Fibroblast of the aortic adventitia (primary cell): Measurements from ENCODE around the gene KLHL26. TPM values are rescaled to one million over a fixed set of nuclear protein-coding genes. Genes with fewer than 3 reads are reported as not detected.

Experiments
- DNase-seq: peaks from one replicate; pipeline ENCODE4 v3.0.0-alpha.2; 2010; ENCODE audit warnings: low read depth
- H3K4me3 ChIP-seq: 2 replicates; pipeline ENCODE4 v1.5.1; 2011; ENCODE audit warnings: low read depth, mild to moderate bottlenecking, control low read depth, low read length, moderate library complexity
- total RNA-seq: library from RNA; depleted of rRNA; stranded (reverse); fragments of >200 nt; gene quantifications from 2 replicates; pipeline ENCODE4 v1.2.3, GENCODE V29; 2012; ENCODE audit warnings: low replicate concordance
- TF ChIP-seq, protein P1 (sequence below): IDR thresholded peaks from 2 replicates; pipeline ENCODE4 v1.5.1; 2011; ENCODE audit warnings: mild to moderate bottlenecking, low read length, control low read depth, inconsistent platforms; ENCODE audit not compliant: insufficient read depth

The KLHL26 gene
- total RNA-seq, 1 donor: 3.9 TPM

DNA sequence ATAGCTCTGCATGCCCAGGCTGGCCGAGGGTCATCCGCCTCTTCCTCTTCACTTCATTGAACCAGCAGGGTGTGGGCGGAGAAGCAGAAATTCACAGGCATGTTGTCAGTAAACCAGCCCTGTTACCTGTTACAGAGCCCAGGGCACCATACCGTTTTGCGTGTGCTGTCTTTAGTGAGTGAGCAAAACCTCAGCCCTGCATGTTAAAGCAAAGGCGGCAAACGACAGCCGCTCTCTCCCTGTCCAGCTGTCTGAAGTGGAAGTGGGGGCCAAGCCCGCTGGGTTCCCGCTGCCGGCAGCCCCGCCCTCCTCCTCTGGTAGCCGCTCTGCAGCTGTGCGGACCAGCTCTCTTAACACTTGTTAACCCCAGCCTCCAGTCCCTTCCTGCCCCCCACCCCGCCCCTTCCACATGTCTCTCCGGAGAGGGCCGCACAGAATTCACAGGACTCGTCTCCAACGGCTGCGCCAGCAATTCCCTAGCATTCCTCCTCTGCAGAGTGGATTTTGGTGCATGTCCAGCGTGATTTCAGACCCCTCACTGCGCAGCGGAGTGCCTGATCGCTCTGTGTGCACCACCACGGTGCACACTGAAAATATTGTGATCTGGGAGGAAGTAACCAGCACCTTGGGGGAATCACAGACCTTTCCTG lies 12.7 kb downstream of the KLHL26 start:
- no peak overlapping the region for H3K4me3 ChIP-seq
- DNase-seq: peak; percentile 47
- TF ChIP-seq, protein P1, sequence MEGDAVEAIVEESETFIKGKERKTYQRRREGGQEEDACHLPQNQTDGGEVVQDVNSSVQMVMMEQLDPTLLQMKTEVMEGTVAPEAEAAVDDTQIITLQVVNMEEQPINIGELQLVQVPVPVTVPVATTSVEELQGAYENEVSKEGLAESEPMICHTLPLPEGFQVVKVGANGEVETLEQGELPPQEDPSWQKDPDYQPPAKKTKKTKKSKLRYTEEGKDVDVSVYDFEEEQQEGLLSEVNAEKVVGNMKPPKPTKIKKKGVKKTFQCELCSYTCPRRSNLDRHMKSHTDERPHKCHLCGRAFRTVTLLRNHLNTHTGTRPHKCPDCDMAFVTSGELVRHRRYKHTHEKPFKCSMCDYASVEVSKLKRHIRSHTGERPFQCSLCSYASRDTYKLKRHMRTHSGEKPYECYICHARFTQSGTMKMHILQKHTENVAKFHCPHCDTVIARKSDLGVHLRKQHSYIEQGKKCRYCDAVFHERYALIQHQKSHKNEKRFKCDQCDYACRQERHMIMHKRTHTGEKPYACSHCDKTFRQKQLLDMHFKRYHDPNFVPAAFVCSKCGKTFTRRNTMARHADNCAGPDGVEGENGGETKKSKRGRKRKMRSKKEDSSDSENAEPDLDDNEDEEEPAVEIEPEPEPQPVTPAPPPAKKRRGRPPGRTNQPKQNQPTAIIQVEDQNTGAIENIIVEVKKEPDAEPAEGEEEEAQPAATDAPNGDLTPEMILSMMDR: no peak

GRCh38 chr19:18650021-18650390 lies 13.2 kb downstream of the KLHL26 start:
- TF ChIP-seq, protein P1: no peak
- H3K4me3 ChIP-seq: no peak overlapping the region
- DNase-seq: peak; percentile 71

- TF ChIP-seq, protein P1: no peak
- DNase-seq: peak; percentile 89
- no peak overlapping the region for H3K4me3 ChIP-seq
Observed at GRCh38 chr19:18650468-18651041, 13.7 kb downstream of the KLHL26 start.

GRCh38 chr19:18651300-18651699 lies 14.5 kb downstream of the KLHL26 start:
- no peak for DNase-seq
- H3K4me3 ChIP-seq: no peak overlapping the region
- TF ChIP-seq, protein P1: no peak

DNA sequence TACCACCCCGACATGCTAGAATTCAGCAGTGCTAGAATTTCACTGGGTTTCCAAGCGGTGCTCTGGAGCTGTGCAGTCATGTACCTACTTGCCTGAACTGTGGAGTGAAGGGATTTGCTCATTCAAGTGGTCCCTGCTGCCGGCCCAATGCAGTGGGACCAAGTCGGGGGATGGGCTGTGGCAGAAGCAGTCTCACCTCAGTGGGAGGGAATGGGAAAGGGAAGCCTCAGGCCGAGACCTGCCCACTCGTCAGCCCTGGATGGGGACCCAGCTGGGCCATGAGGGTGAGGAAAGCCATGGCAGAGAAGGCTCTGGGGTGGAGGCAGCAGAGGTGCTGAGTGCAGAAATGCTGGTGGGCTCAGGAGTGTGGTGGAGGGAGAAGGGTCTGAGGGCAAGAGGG lies 14.9 kb downstream of the KLHL26 start:
- no peak overlapping the region for H3K4me3 ChIP-seq
- no peak for DNase-seq
- TF ChIP-seq, protein P1: no peak

GRCh38 chr19:18653853-18654252 lies 17.0 kb downstream of the KLHL26 start:
- no peak overlapping the region for H3K4me3 ChIP-seq
- DNase-seq: no peak
- TF ChIP-seq, protein P1: no peak
